Trophoblast cell (in vitro differentiated cells and primary cell): ENCODE measurements around the gene VPS8.

Experiments used
- DNase-seq, 2 donors: peaks; one replicate each; pipeline ENCODE4 v3.0.0-alpha.2; 2016
- H2AFZ ChIP-seq: 2 replicates; pipeline ENCODE4 v1.6.1; 2013; ENCODE audit warnings: low read length, moderate library complexity, mild to moderate bottlenecking; ENCODE audit not compliant: insufficient read depth, poor library complexity
- H2AK5ac ChIP-seq: 2 replicates; pipeline ENCODE4 v1.6.1; 2013; ENCODE audit warnings: mild to moderate bottlenecking, low read length
- H2BK120ac ChIP-seq: 2 replicates; pipeline ENCODE4 v1.6.1; 2013; ENCODE audit warnings: low read length, mild to moderate bottlenecking, moderate library complexity; ENCODE audit not compliant: insufficient read depth, poor library complexity
- H2BK12ac ChIP-seq: 2 replicates; pipeline ENCODE4 v1.6.1; 2013; ENCODE audit warnings: mild to moderate bottlenecking, low read length, moderate library complexity
- H2BK5ac ChIP-seq: 2 replicates; pipeline ENCODE4 v1.6.1; 2013; ENCODE audit warnings: low read length, low read depth, moderate library complexity, mild to moderate bottlenecking; ENCODE audit not compliant: poor library complexity
- H3K14ac ChIP-seq: 2 replicates; pipeline ENCODE4 v1.6.1; 2013; ENCODE audit warnings: mild to moderate bottlenecking, low read length
- H3K18ac ChIP-seq: 2 replicates; pipeline ENCODE4 v1.6.1; 2013; ENCODE audit warnings: mild to moderate bottlenecking, low read length
- H3K23ac ChIP-seq: 2 replicates; pipeline ENCODE4 v1.6.1; 2013; ENCODE audit warnings: low read length
- H3K27ac ChIP-seq: 2 replicates; pipeline ENCODE4 v1.5.1; 2013; ENCODE audit warnings: low read depth, mild to moderate bottlenecking, inconsistent platforms, low read length, moderate library complexity
- H3K27me3 ChIP-seq: 2 replicates; pipeline ENCODE4 v1.6.1; 2013; ENCODE audit warnings: inconsistent platforms, mild to moderate bottlenecking, low read length, moderate library complexity; ENCODE audit not compliant: insufficient read depth
- H3K36me3 ChIP-seq, 2 experiments: 1 replicate in 1 of 2; 2 replicates in 1 of 2; pipeline ENCODE4 v1.6.1; 2013; ENCODE audit warnings: low read length in 2 of 2, mild to moderate bottlenecking in 2 of 2, moderate library complexity in 1 of 2; ENCODE audit not compliant: insufficient read depth in 2 of 2, control insufficient read depth in 1 of 2
- H3K4ac ChIP-seq: 2 replicates; pipeline ENCODE4 v1.6.1; 2013; ENCODE audit warnings: low read depth, mild to moderate bottlenecking, low read length, moderate library complexity
- H3K4me1 ChIP-seq, 2 experiments: 1 replicate in 1 of 2; 2 replicates in 1 of 2; pipeline ENCODE4 v1.6.1; 2013; ENCODE audit warnings: low read length in 2 of 2, mild to moderate bottlenecking in 2 of 2, moderate library complexity in 1 of 2; ENCODE audit not compliant: insufficient read depth in 2 of 2, control insufficient read depth in 1 of 2
- H3K4me2 ChIP-seq: 2 replicates; pipeline ENCODE4 v1.6.1; 2013; ENCODE audit warnings: inconsistent platforms, mild to moderate bottlenecking, low read length, moderate library complexity
- H3K4me3 ChIP-seq: 2 replicates; pipeline ENCODE4 v1.5.1; 2013; ENCODE audit warnings: mild to moderate bottlenecking, low read depth, low read length, inconsistent platforms
- H3K79me1 ChIP-seq: one replicate; pipeline ENCODE4 v1.6.1; 2013; ENCODE audit warnings: low read length
- H3K79me2 ChIP-seq: 2 replicates; pipeline ENCODE4 v1.6.1; 2013; ENCODE audit warnings: low read length, mild to moderate bottlenecking; ENCODE audit not compliant: control insufficient read depth, insufficient read depth, poor library complexity
- H3K9ac ChIP-seq: 2 replicates; pipeline ENCODE4 v1.6.1; 2013; ENCODE audit warnings: mild to moderate bottlenecking, low read length
- H3K9me3 ChIP-seq: 2 replicates; pipeline ENCODE4 v1.6.1; 2013; ENCODE audit warnings: low read depth, mild to moderate bottlenecking, control low read depth, inconsistent platforms, low read length; ENCODE audit not compliant: insufficient read depth
- H4K12ac ChIP-seq: 2 replicates; pipeline ENCODE4 v1.6.1; 2013; ENCODE audit warnings: low read depth, mild to moderate bottlenecking, low read length, moderate library complexity
- H4K8ac ChIP-seq: 2 replicates; pipeline ENCODE4 v1.6.1; 2013; ENCODE audit warnings: low read depth, mild to moderate bottlenecking, low read length, moderate library complexity
- H4K91ac ChIP-seq: one replicate; pipeline ENCODE4 v1.6.1; 2013; ENCODE audit warnings: low read depth, mild to moderate bottlenecking, low read length, moderate library complexity
- WGBS: extraction: QIAGEN DNeasy Blood & Tissue Kit; methylation state at CpG from one replicate; pipeline ENCODE4 v1.1.7; 2013; ENCODE audit warnings: missing lambda C conversion rate; ENCODE audit not compliant: insufficient read length, insufficient coverage; ENCODE audit errors: extremely low coverage; 5-methylcytosine and 5-hydroxymethylcytosine counted together

The VPS8 gene

GRCh38 chr3:184918750-184919149 is 106.8 kb downstream of the VPS8 start:
- Histone ChIP-seq H3K18ac (no peak overlapping the region), H3K36me3 (peaks cover 0 to 2% of the 10 kb centered on the region in 2 experiments), H3K9me3 (no peaks in the 10 kb centered on the region), H3K27me3 (no peaks in the 10 kb centered on the region), H3K79me2 (no peaks in the 10 kb centered on the region), H4K91ac (no peak overlapping the region), H3K4ac (no peak overlapping the region), H4K8ac (no peak overlapping the region), H3K27ac (no peak overlapping the region), H3K9ac (no peak overlapping the region), H2AK5ac (no peak overlapping the region), H4K12ac (no peak overlapping the region), H2BK5ac (no peak overlapping the region), H2BK12ac (no peak overlapping the region), H3K4me3 (no peak overlapping the region), H2AFZ (no peak overlapping the region), H3K14ac (no peak overlapping the region), H3K23ac (no peak overlapping the region), H2BK120ac (no peak overlapping the region), H3K4me2 (no peak overlapping the region), H3K79me1 (no peaks in the 10 kb centered on the region), H3K4me1 (no peaks in the 10 kb centered on the region)
- DNase-seq: no peak
- no CpG with 5 or more reads among the region's 3 CpGs for WGBS

GRCh38 chr3:184919651-184920050 is 107.7 kb downstream of the VPS8 start:
- Histone ChIP-seq H2BK12ac (no peak overlapping the region), H3K4me2 (no peak overlapping the region), H3K36me3 (peaks cover 0 to 2% of the 10 kb centered on the region in 2 experiments), H4K8ac (no peak overlapping the region), H3K23ac (no peak overlapping the region), H3K4me3 (no peak overlapping the region), H3K4ac (no peak overlapping the region), H3K4me1 (no peaks in the 10 kb centered on the region), H2BK120ac (no peak overlapping the region), H2BK5ac (no peak overlapping the region), H2AFZ (no peak overlapping the region), H3K18ac (no peak overlapping the region), H3K9ac (no peak overlapping the region), H3K79me1 (no peaks in the 10 kb centered on the region), H4K91ac (no peak overlapping the region), H3K27ac (no peak overlapping the region), H3K79me2 (no peaks in the 10 kb centered on the region), H3K27me3 (no peaks in the 10 kb centered on the region), H3K9me3 (no peaks in the 10 kb centered on the region), H4K12ac (no peak overlapping the region), H2AK5ac (no peak overlapping the region), H3K14ac (no peak overlapping the region)
- no CpG with 5 or more reads among the region's 2 CpGs for WGBS
- no peak for DNase-seq

- Histone ChIP-seq H3K79me2 (no peaks in the 10 kb centered on the region), H3K4me1 (no peaks in the 10 kb centered on the region), H4K8ac (no peak overlapping the region), H3K4me2 (no peak overlapping the region), H3K23ac (no peak overlapping the region), H3K4ac (no peak overlapping the region), H3K4me3 (no peak overlapping the region), H2AFZ (no peak overlapping the region), H4K91ac (no peak overlapping the region), H3K27ac (no peak overlapping the region), H3K79me1 (no peaks in the 10 kb centered on the region), H3K14ac (no peak overlapping the region), H2BK12ac (no peak overlapping the region), H3K27me3 (no peaks in the 10 kb centered on the region), H2BK120ac (no peak overlapping the region), H2AK5ac (no peak overlapping the region), H2BK5ac (no peak overlapping the region), H3K36me3 (no peaks in the 10 kb centered on the region), H3K18ac (no peak overlapping the region), H4K12ac (no peak overlapping the region), H3K9ac (no peak overlapping the region), H3K9me3 (no peaks in the 10 kb centered on the region)
- no peak for DNase-seq
- WGBS: no CpG with 5 or more reads among the region's 7 CpGs
These were observed 112.6 kb downstream of the VPS8 start for GRCh38 chr3:184924547-184924946.

GRCh38 chr3:184927796-184928315 is 115.9 kb downstream of the VPS8 start:
- Histone ChIP-seq H3K4me2 (no peak overlapping the region), H4K91ac (no peak overlapping the region), H4K12ac (no peak overlapping the region), H3K18ac (no peak overlapping the region), H3K4ac (no peak overlapping the region), H3K36me3 (no peaks in the 10 kb centered on the region), H3K4me1 (no peaks in the 10 kb centered on the region), H3K27me3 (no peaks in the 10 kb centered on the region), H2BK120ac (no peak overlapping the region), H4K8ac (no peak overlapping the region), H3K9me3 (no peaks in the 10 kb centered on the region), H2BK5ac (no peak overlapping the region), H3K23ac (no peak overlapping the region), H2AK5ac (no peak overlapping the region), H3K79me1 (no peaks in the 10 kb centered on the region), H3K27ac (no peak overlapping the region), H2BK12ac (no peak overlapping the region), H3K9ac (no peak overlapping the region), H3K4me3 (no peak overlapping the region), H2AFZ (no peak overlapping the region), H3K79me2 (no peaks in the 10 kb centered on the region), H3K14ac (no peak overlapping the region)
- no CpG with 5 or more reads among the region's 6 CpGs for WGBS
- DNase-seq: no peak
